Upper lobe of left lung (tissue), 6 donors: ENCODE measurements around the gene PDGFC. TPM values are rescaled to one million over a fixed set of nuclear protein-coding genes. Genes with fewer than 3 reads are reported as not detected.

Experiments
- ATAC-seq, 2 donors: fragments of 200-7000 bp; cut with Tn5 transposase; one replicate each; pipeline ENCODE4 v1.9.1; 2022; ENCODE audit warnings: mild to moderate bottlenecking in 2 of 2, moderate library complexity in 2 of 2; ENCODE audit not compliant: low FRiP score in 2 of 2
- DNase-seq, 2 donors: peaks; one replicate each; pipeline ENCODE4 v3.0.0-alpha.2; 2019 to 2020
- H3K27ac ChIP-seq, 4 donors: fragments of 200-600 bp; sonication (generic); one replicate each; pipeline ENCODE4 v1.5.1; 2016 to 2019
- H3K27me3 ChIP-seq, 4 donors: fragments of 200-600 bp; sonication (generic); one replicate each; pipeline ENCODE4 v1.5.1; 2017 to 2019
- H3K36me3 ChIP-seq, 4 donors: fragments of 200-600 bp; sonication (generic); one replicate each; pipeline ENCODE4 v1.5.1; 2016 to 2019
- H3K4me1 ChIP-seq, 4 donors: fragments of 200-600 bp; sonication (generic); one replicate each; pipeline ENCODE4 v1.5.1; 2018 to 2019
- H3K4me3 ChIP-seq, 4 donors: fragments of 200-600 bp; sonication (generic); one replicate each; pipeline ENCODE4 v1.5.1; 2017 to 2019; ENCODE audit warnings: mild to moderate bottlenecking in 2 of 4, moderate library complexity in 1 of 4
- H3K9me3 ChIP-seq, 4 donors: fragments of 200-600 bp; sonication (generic); one replicate each; pipeline ENCODE4 v1.5.1; 2018 to 2019
- EP300 ChIP-seq, 4 donors: sonication (generic); formaldehyde crosslinking; IDR thresholded peaks; one replicate each; pipeline ENCODE4 v1.5.1; 2017; ENCODE audit warnings: antibody characterized with exemption in 4 of 4, control low read depth in 2 of 4
- POLR2A ChIP-seq, 4 donors: fragments of 450-650 bp; IDR thresholded peaks; one replicate each; pipeline ENCODE4 v1.5.1; 2016 to 2017; ENCODE audit warnings: antibody characterized with exemption in 4 of 4, mild to moderate bottlenecking in 2 of 4
- POLR2AphosphoS5 ChIP-seq, 2 donors: sonication (generic); formaldehyde crosslinking; IDR thresholded peaks; one replicate each; pipeline ENCODE4 v1.5.1; 2017; ENCODE audit warnings: antibody characterized with exemption in 2 of 2
- WGBS, 2 donors: methylation state at CpG; one replicate each; pipeline ENCODE4 v1.1.5; 2017 to 2018; 5-methylcytosine and 5-hydroxymethylcytosine counted together
- total RNA-seq, 6 donors: library from RNA; depleted of rRNA in 4 of 6; stranded (reverse); fragments of >200 nt in 4 of 6; gene quantifications; one replicate each; pipeline versions ENCODE4 v1.1.0 to v1.2.1, GENCODE V29; 2016 to 2021
- TF ChIP-seq, protein P1 (sequence below), 6 experiments: fragments of 450-650 bp in 4 of 6; fragments of 200-600 bp in 2 of 6; sonication (generic) in 2 of 6; IDR thresholded peaks; one replicate each; pipeline ENCODE4 v1.5.1; 2016 to 2019; ENCODE audit warnings: antibody characterized with exemption in 6 of 6
- donor health status: DM: no; HTN: no; CAD: no; lungs with moderate emphysema.
- donor health status: DM: no; HTN: yes; CAD: no; lungs with severe emphysema.

PDGFC gene
- total RNA-seq, 6 donors from 2014 or later, result 14.4 to 39.9 (median 28.5) TPM

DNA sequence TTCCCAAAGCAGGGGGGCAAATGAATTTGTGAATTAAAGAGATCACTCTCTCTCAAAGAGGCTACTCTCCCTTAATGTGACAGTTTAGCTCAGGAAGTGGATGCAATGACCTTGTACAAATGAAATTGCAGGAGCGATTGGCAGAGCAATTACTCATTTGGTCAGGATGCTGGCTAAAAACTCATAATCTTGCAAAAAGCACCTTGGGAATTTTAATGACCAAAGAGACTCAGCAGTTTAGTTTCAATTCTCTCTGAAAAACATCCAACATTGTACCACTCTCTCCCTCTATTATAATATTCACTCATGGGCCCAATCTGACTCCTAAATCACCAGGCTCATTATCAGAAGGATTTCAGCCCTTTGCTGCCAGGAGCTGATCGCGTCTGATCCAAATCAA, 26.1 kb downstream of the PDGFC start:
- no peak overlapping the region for H3K27ac ChIP-seq
- no peaks in the 10 kb centered on the region for H3K36me3 ChIP-seq
- DNase-seq (no peak), ATAC-seq (no peak)
- no peaks in the 10 kb centered on the region for H3K9me3 ChIP-seq
- no peak overlapping the region for H3K4me3 ChIP-seq
- no peaks in the 10 kb centered on the region for H3K27me3 ChIP-seq
- H3K4me1 ChIP-seq, result peaks cover 9 to 24% (median 14%) of the 10 kb centered on the region in 4 donors
- WGBS, 2 donors, result 45 to 56% methylated on average over 3 of the region's 3 CpGs
- TF ChIP-seq POLR2A (IDR thresholded peaks at IDR 0.05), result no peak
- TF ChIP-seq, protein P1, sequence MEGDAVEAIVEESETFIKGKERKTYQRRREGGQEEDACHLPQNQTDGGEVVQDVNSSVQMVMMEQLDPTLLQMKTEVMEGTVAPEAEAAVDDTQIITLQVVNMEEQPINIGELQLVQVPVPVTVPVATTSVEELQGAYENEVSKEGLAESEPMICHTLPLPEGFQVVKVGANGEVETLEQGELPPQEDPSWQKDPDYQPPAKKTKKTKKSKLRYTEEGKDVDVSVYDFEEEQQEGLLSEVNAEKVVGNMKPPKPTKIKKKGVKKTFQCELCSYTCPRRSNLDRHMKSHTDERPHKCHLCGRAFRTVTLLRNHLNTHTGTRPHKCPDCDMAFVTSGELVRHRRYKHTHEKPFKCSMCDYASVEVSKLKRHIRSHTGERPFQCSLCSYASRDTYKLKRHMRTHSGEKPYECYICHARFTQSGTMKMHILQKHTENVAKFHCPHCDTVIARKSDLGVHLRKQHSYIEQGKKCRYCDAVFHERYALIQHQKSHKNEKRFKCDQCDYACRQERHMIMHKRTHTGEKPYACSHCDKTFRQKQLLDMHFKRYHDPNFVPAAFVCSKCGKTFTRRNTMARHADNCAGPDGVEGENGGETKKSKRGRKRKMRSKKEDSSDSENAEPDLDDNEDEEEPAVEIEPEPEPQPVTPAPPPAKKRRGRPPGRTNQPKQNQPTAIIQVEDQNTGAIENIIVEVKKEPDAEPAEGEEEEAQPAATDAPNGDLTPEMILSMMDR (IDR thresholded peaks at IDR 0.05), result no peak
- no peak for TF ChIP-seq EP300 (IDR thresholded peaks at IDR 0.05)

DNA sequence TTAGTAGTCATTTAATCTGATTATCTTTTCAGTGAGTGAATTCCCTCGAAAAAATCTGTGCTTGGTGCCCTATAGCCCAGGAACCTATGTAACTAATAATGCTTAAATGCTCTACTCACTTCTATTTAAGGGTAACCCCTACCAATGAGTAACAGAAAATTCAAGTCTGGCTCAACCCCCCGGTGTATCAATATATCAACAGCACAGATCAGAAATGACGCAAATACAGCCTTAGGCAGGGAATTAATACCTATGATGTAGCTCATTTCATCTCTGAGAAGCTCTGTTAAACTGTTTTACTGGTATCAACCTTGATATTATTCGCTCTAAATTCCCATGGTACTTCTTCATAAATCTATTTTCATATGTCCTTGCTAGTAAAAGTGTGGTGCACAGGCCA, 28.6 kb downstream of the PDGFC start:
- Histone ChIP-seq H3K9me3 (no peaks in the 10 kb centered on the region), H3K27me3 (no peaks in the 10 kb centered on the region), H3K27ac (no peak overlapping the region), H3K4me1 (peaks cover 4 to 18% (median 10%) of the 10 kb centered on the region in 4 donors), H3K36me3 (no peaks in the 10 kb centered on the region), H3K4me3 (no peak overlapping the region)
- TF ChIP-seq POLR2AphosphoS5 (IDR thresholded peaks at IDR 0.05) (no peak), POLR2A (IDR thresholded peaks at IDR 0.05) (no peak), EP300 (IDR thresholded peaks at IDR 0.05) (no peak)
- TF ChIP-seq, protein P1 (IDR thresholded peaks at IDR 0.05), result no peak
- DNase-seq, result no peak
- 76 to 95% methylated on average over 4 of the region's 4 CpGs for WGBS, 2 donors
- no peak for ATAC-seq

DNA sequence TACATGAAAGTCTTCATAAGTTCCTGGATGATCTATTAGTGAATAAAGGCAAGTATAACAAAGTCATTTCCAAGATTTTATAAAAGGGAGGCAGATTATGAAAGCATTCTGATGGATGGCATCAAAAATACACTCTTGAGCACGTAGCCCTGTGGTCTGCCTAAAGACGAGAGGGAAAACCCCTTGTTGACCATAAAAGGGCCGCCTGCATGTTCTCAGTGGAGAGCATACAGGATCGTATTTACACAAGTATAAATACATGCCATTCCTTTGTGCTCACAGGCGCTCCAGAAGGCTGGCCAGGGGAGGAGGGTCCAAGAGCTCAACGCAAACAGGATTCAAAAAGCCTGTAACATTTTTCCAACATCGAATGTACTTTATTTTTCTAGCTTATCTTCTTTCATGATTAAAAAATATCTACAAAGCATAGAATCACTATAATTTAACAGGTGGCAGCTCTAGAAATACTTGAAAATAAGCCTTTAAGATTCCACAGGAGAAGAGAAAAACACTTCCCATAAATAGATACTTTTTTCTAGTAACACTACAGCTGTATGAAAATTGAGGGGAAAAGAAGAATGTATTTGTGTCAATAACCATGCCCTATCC, 29.6 kb downstream of the PDGFC start:
- H3K27ac ChIP-seq, result peak overlapping the region in 1 of 4 donors; percentile 23
- no peaks in the 10 kb centered on the region for H3K36me3 ChIP-seq
- no peaks in the 10 kb centered on the region for H3K9me3 ChIP-seq
- no peaks in the 10 kb centered on the region for H3K27me3 ChIP-seq
- DNase-seq, result peak in 1 of 2 donors; percentile 75
- TF ChIP-seq EP300 (IDR thresholded peaks at IDR 0.05) (peak in 1 of 4 donors; percentile 33), POLR2A (IDR thresholded peaks at IDR 0.05) (no peak)
- peaks cover 4 to 18% (median 10%) of the 10 kb centered on the region in 4 donors for H3K4me1 ChIP-seq
- ATAC-seq, result peak; percentile 45 to 85
- H3K4me3 ChIP-seq, result no peak overlapping the region
- WGBS, 2 donors, result 27 to 29% methylated on average over 7 of the region's 7 CpGs

DNA sequence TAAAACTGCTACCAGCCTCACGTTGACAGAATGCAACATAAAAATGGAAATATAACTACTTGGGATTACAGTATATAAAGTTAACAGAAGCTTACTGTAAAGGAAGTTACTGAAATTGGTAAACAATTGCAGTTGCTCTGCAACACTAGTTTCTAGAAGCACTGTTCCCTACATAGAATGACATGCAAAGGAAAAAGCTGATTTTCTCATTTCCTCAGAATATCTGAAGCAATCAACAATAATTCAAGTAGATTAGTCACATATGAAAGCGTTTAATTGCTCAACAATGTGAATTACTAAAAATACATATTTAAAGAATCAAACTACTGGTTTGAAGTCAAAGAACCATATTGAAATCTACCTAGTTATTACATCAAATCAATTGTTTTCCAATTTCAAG, 31.8 kb downstream of the PDGFC start:
- TF ChIP-seq POLR2A (IDR thresholded peaks at IDR 0.05), result no peak
- TF ChIP-seq, protein P1 (IDR thresholded peaks at IDR 0.05), result no peak
- TF ChIP-seq POLR2AphosphoS5 (IDR thresholded peaks at IDR 0.05), result no peak
- no peak for TF ChIP-seq EP300 (IDR thresholded peaks at IDR 0.05)
- Histone ChIP-seq H3K27me3 (no peaks in the 10 kb centered on the region), H3K27ac (no peak overlapping the region), H3K9me3 (no peaks in the 10 kb centered on the region), H3K4me3 (no peak overlapping the region), H3K4me1 (peaks cover 0 to 11% (median 10%) of the 10 kb centered on the region in 4 donors), H3K36me3 (no peaks in the 10 kb centered on the region)
- ATAC-seq, result no peak
- no peak for DNase-seq
- 61 to 64% methylated on average over 2 of the region's 2 CpGs for WGBS, 2 donors

DNA sequence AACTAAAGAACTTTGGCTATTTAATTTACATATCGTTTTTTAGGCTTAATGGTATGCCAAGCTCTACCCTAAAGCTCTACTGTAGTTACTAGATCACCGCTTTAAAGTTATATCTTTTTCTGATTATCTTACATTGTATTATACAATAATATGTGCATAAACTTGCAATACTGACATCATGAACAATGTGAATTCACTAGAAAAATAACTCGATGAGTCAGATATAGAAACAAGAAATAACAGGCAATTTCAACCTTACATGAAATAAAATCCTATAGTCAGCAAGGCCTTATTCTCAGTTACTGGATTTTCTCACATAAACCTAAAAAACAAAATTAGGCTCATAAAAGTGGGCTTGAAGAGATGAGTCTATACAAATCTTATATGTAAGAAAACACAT, 32.5 kb downstream of the PDGFC start:
- Histone ChIP-seq H3K27me3 (no peaks in the 10 kb centered on the region), H3K4me1 (peaks cover 0 to 11% (median 10%) of the 10 kb centered on the region in 4 donors), H3K36me3 (no peaks in the 10 kb centered on the region), H3K27ac (no peak overlapping the region), H3K4me3 (no peak overlapping the region), H3K9me3 (no peaks in the 10 kb centered on the region)
- 84 to 91% methylated on average over 3 of the region's 3 CpGs for WGBS, 2 donors
- no peak for DNase-seq
- ATAC-seq, result no peak
- TF ChIP-seq POLR2A (IDR thresholded peaks at IDR 0.05) (no peak), POLR2AphosphoS5 (IDR thresholded peaks at IDR 0.05) (no peak), EP300 (IDR thresholded peaks at IDR 0.05) (no peak)
- TF ChIP-seq, protein P1 (IDR thresholded peaks at IDR 0.05), result no peak
